Bone marrow (tissue), 2 donors: ENCODE results near the gene MDK.
A peak's percentile ranks its signal among the peaks of the same experiment; 100 is the strongest.
"Not testable (repeated sequence)": the region's sequence is repeated elsewhere in the genome, so short reads cannot be mapped to it uniquely, and the experiment has no call there.

ENCODE experiments used
- DNase-seq, 2 donors: peaks; one replicate each; lab custom pipeline; 2025; lab: John Stamatoyannopoulos, UW

Gene MDK

GRCh38 chr11:46367244-46367915 is 14.1 kb upstream of the MDK start:
- DNase-seq, result peak; percentile 28 to 48

DNA sequence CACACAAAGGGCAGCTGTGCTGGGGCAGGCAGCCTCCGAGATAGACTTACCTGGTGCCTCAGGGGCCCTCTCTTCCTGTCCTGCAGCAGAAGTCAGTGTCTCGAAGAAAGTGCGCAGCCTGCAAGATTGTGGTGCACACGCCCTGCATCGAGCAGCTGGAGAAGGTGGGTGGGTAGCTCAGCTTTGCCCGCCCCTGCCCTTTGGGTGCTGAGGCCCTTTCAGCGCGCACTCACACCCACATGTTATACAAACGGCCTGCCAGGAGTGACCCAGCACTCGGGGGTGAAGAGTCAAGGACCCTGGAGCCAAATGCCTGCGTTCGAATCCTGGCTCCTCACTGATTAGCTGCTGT is 13.6 kb upstream of the MDK start:
- no peak for DNase-seq

- no peak for DNase-seq
Observed at GRCh38 chr11:46369458-46370152, 11.9 kb upstream of the MDK start.

DNA sequence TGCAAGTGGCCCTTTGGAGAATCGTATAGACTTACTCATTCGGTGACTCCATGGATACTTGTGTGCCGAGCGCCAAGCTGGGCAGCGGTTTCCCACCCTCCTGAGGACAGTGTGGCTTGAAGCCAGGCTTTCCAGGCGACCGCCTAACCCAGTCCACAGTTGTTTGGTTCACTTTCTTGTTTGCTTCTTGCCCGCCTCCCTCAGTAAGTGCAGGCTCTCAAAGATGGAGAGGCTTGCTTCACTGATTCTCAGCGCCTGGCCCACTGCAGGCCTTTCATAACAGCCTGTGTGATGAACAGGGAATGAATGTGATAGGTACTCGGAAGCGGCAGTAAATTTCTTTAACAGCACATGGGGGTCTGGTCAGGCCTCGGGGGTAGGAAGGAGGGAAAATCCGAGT is 11.2 kb upstream of the MDK start:
- DNase-seq, result no peak

- not testable (repeated sequence) for DNase-seq
Observed at GRCh38 chr11:46371262-46371661, 10.2 kb upstream of the MDK start.

GRCh38 chr11:46372086-46372485 is 9.4 kb upstream of the MDK start:
- DNase-seq, result no peak

- not testable (repeated sequence) for DNase-seq
Observed at GRCh38 chr11:46372501-46372900, 9.0 kb upstream of the MDK start.

GRCh38 chr11:46373787-46374740 is 7.4 kb upstream of the MDK start:
- no peak for DNase-seq

DNA sequence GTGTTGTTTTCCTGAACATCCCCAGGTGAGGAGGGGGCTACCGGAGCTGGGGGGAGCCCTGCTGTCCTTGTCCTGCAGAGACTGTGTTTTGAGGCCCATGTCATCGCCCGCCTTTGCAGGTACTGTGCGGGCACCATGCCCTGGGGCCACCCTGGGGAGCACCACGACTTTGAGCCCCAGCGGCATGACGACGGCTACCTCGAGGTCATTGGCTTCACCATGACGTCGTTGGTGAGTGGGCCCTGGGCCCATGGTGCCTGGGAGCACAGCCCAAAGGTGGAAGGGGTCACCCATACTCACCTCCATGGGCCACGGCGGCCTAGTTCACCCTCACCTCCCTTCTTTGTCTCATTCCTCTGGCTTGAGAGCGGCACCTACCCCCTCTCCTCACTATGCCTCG is 6.7 kb upstream of the MDK start:
- no peak for DNase-seq

DNA sequence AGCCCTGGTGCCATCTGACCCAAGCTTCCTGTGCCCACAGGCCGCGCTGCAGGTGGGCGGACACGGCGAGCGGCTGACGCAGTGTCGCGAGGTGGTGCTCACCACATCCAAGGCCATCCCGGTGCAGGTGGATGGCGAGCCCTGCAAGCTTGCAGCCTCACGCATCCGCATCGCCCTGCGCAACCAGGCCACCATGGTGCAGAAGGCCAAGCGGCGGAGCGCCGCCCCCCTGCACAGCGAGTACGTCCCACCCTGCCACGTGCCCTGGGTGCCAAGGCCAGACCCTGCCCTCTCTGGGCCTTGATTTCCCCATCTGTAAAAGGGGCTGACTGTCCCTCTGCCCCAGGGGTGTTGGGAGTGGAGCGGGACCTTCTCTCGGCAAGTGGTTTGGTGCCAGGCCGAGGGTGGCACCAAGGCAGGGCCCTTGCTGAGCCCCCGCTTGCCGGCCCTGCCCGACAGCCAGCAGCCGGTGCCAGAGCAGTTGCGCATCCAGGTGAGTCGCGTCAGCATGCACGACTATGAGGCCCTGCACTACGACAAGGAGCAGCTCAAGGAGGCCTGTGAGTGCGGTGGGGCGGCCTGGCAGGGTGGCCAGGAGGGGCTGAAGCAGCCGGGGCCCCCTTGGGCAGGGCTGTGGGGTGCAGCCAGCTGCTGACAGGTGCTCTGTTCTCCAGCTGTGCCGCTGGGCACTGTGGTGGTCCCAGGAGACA is 5.9 kb upstream of the MDK start:
- DNase-seq, result no peak

- DNase-seq, result no peak
Observed at GRCh38 chr11:46376258-46377050, 5.0 kb upstream of the MDK start.

- DNase-seq, result no peak
Observed at GRCh38 chr11:46377290-46377689, 4.2 kb upstream of the MDK start.

DNA sequence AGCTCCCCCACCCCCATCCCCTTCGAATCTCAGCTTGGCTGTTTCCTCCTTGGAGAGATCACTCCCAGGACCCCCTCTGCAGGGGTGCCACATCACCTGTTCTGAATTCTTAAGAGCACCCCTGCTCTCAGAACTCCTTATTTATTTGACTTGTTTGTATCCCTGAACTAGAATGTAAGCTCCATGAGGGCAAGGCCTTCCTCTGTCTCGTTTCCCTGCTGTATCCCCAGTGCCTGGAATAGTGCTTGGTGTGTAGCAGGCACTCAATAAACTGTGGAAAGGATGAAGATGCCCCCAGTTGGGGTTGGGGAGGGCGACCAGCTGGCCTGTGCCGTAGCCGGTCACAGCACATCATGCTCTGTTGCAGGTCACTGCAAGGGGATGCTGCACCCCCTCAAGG is 3.6 kb upstream of the MDK start:
- no peak for DNase-seq

GRCh38 chr11:46378296-46378695 is 3.2 kb upstream of the MDK start:
- no peak for DNase-seq

GRCh38 chr11:46378811-46379481 is 2.5 kb upstream of the MDK start:
- DNase-seq, result no peak

- not testable (repeated sequence) for DNase-seq
Observed at GRCh38 chr11:46379482-46380293, 1.8 kb upstream of the MDK start.

DNA sequence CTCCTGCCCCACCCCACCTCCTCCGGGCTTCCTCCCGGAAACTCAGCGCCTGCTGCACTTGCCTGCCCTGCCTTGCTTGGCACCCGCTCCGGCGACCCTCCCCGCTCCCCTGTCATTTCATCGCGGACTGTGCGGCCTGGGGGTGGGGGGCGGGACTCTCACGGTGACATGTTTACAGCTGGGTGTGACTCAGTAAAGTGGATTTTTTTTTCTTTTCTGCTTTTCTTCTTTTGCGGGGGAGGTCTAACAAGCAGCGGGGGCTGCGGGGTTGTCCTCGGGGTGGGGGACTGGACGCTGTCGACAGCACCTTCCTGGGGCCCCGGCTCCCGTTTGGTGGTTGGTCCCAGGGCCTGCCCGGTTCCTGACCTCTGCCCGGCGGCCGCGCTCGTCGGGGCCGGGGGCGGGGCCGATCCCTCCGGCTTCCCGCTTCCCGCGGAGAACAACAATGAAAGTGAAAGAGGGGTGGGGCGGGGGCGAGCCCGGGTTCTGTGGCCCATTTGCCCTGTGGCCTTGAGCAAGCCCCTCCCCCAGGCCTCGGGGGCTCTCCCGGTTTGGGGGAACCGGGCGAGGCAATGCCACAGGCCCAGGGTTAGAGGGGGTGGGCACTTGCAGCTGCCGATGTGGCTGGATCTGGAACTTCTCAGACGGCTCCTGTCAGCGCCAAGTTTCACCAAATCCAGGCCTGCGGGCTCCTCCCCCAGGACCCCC is 975 bp upstream of the MDK start:
- DNase-seq, result peak; percentile 40 to 61

GRCh38 chr11:46381819-46382645 is 563 bp downstream of the MDK start:
- no peak for DNase-seq
